HL-60/S4 treated with retinoic acid at 250 ng/mL for 4 days and 3 days (cell line): Measurements from ENCODE around the gene MNT.

Experiments
- in situ Hi-C: fragments of 300-500 bp; cut with MboI; formaldehyde crosslinking; loops from 2 replicates; pipeline ENCODE4 v1.7.0; 2022; ENCODE audit warnings: low sequenced_read_pairs

The MNT gene

DNA sequence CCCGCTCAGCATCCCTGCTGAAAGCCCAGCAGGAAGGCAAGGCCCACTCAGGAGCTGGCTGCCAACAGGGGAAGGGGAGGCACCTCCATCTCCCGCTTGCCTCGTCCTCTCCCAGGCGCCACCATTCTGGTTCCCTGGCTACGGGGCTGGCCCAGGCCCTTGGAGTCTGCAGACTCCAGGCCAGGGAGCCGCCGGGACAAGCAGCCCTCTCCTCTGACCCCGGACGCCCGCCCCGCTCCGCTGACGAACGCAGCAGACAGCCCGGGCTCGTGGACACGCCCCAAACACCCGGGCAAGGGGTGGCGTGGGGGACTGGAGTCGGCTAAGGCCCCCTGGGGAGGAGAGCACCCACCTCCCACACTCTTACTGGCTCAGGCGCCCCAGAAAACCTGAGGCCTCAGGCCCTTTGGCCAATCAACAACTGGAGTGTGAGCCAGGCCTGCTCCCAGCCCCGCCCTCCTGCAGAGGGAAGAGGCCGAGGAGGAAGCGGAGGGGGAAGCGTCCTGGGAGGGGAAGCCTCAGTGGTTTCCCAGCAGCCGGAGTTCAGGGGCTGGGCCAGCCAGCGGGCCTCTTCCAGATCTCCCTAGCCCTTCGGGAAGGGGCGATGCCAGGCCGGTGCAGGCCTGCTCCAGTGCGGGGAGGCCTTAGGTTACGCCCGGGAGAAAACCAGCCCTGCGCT is 4.2 kb downstream of the MNT start:
- in situ Hi-C loops = no loop called here

GRCh38 chr17:2396192-2396567 is 4.7 kb downstream of the MNT start:
- in situ Hi-C loops = no loop called here

GRCh38 chr17:2395258-2396181 is 5.3 kb downstream of the MNT start:
- in situ Hi-C loops = no loop called here

- in situ Hi-C loops = no loop called here
Measured at GRCh38 chr17:2394775-2395201, 6.1 kb downstream of the MNT start.

GRCh38 chr17:2393954-2394749 is 6.7 kb downstream of the MNT start:
- in situ Hi-C loops = no loop called here

GRCh38 chr17:2393174-2393953 is 7.5 kb downstream of the MNT start:
- in situ Hi-C loops = no loop called here

DNA sequence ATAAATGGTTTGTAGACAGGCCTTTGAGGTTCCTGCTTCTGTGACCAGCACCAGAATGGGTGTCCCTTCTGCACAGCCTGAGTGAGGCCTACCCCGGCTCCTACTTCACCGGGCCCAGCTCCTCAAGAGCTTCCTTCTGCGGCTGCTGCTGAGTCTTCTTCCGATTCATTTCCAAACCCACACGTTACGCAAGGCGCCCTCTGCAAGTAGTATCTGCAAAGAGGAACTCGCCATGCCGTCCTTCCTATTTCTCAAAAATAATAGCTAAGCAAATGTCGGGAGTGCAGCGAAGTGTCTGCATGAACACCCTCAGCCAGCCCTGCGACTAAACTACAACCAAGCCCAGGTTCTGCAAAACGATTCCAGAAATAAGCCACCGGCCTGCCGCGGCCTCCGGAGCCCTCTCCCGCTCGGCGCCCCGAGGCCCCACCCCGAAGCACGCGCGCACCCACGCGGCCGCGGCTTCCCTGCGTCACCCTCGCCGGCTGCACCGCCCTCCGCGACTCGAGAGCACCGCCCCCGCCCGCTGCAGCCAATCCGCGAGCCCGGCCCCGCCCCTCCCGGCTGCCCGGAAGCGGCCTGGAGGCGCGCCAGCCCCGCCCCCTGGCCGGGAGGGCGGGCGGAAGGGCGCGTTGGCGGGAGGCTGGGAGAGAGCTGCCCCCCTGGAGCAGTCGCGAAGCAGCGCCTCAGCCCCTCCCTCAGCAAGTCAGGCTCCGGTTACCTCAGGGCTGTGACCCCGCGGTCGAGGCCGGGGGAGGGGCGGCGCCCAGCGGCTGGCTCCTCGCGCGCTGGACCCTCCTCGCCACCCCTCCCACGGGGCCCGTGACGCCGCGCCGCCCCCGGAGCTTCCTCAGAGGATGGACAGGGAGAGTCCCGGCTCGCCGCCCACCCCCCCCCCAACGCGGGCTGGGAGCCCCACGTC is 8.3 kb downstream of the MNT start:
- in situ Hi-C loops = no loop called here

DNA sequence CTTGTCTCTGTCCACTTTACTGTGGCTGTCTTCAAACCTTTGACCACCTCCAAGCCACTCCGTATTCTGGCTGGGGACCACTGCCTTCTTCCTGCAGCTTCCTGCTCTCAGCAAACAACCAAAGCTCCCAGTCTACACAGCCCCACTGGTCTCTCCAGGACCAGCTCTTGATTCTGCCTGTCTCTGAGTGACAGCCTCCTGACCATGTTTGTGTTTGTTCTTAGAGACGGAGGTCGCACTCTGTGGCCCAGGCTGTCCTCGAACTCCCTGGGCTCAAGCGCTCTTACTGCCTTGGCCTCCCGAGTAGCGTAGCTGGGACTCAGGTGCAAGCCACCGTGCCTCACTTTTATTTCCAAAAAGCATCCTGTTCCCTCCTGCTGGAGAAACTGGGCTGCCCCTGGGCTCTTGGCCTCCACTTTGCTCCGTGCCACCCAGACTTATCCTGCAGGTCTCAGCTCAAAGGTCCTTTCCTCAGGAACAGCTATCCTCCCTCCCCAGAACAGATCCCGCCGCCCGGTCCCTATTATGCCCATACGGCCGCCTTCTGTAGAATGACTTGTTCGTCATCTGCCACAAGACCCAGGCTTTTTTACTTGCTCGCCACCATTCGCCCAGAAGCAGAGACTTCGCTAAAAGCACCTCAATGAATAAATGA is 9.1 kb downstream of the MNT start:
- in situ Hi-C loops = no loop called here

GRCh38 chr17:2390199-2390836 is 10.5 kb downstream of the MNT start:
- in situ Hi-C loops = no loop called here

GRCh38 chr17:2388683-2389055 is 12.2 kb downstream of the MNT start:
- in situ Hi-C loops = no loop called here

- in situ Hi-C loops = no loop called here
Measured at GRCh38 chr17:2388020-2388682, 12.7 kb downstream of the MNT start.

DNA sequence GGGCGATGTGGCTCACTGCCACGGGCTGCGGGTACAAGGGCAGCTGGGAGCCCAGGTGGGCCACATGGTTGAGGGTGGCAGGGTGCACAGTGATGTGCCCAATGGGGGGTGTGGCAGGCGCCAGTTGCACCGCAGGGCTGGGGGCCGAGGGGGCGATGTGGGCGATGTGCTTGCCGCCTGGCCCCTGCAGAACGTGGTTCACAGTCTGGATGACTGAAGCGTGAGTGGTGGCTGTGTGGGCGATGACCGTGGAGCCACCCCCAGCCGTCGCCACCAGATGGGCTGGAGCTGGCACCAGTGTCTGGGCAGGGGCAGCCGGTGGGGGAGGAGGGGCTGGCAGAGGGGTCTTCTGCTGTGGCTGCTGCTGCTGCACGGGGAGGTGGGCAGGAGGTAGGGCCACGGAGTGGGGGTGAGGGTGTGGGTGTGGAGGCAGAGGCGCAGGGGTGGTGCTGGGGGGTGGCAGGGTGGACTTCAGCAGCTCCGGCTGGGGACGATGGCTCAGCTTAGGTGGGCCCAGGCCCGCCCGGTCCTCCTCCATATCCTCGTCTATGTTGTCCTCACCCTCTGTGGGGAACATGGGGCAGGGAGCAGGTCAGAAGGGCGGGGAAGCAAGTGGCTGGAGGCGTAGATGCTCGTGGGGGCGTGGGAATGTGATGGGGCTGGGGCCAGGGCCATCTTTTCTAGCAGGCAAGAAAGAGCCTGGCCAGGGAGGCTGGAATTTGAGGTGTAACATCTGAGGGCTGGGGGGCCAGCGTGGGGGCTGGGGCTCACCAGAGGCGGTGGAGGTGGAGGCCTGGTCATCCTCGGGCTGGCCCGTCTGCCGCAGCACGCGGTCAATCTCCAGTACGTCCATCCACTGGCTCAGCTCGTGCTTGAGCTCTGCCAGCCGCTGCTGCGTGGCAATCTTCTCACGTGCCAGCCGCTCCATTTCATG is 13.5 kb downstream of the MNT start:
- in situ Hi-C loops = no loop called here

DNA sequence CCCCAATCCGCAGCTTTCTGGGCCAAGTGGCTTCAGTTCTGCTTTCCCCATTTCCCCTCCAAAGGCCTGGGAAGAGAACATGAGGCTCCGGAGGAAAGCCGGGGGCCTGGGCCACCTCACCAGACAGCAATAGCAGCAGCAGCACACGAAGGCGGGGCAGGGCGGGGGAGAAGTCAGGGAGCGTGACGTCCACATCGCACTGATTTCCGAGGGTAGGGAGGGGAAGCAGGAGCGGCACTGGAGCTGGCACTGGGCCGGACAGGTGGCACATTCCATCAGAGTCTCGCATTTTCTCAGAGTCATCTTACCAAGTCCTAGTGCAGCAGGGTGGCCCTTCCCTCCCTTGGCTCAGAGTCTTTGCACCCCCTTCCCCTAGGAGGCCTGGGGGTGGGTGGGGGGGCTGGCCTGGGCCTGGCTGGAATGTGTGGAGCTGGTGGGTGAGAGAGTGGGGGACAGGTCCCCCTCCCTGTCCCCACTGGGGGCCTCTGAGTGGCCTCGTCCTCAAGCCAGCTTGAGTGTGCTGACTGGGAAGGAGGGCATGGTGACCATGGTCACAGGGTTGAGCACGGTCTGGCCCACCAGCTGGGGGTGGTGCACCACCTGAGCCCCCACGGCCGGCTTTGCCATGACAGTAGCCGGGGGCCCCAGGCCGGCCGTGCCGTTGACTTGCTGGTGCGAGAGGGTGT is 14.3 kb downstream of the MNT start:
- in situ Hi-C loops = no loop called here

- in situ Hi-C loops = no loop called here
Measured at GRCh38 chr17:2385240-2386210, 15.3 kb downstream of the MNT start.

- in situ Hi-C loops = no loop called here
Measured at GRCh38 chr17:2384439-2385127, 16.3 kb downstream of the MNT start.
